LNCAP (cell line): ENCODE results near the gene PIP5K1A.

Source experiments
- CTCF ChIP-seq: fragments of 450-650 bp; IDR thresholded peaks from 2 replicates; pipeline ENCODE4 v1.5.1; 2017; ENCODE audit warnings: mild to moderate bottlenecking

PIP5K1A gene

GRCh38 chr1:151267760-151268159 lies 69.4 kb downstream of the PIP5K1A start:
- TF ChIP-seq CTCF = no peak

- TF ChIP-seq CTCF = no peak
These were observed 75.6 kb downstream of the PIP5K1A start for GRCh38 chr1:151273924-151274466.

GRCh38 chr1:151277249-151277648 lies 78.9 kb downstream of the PIP5K1A start:
- no peak for TF ChIP-seq CTCF

- TF ChIP-seq CTCF = no peak
These were observed 83.0 kb downstream of the PIP5K1A start for GRCh38 chr1:151281225-151281968.

- TF ChIP-seq CTCF = no peak
These were observed 83.9 kb downstream of the PIP5K1A start, which contains the start of gene ZNF687 for GRCh38 chr1:151281969-151282882. ZNF687 (plus strand) TSS chr1:151282299; CDS start chr1:151286292, 3,993 bp downstream.

- TF ChIP-seq CTCF = no peak
These were observed 84.8 kb downstream of the PIP5K1A start for GRCh38 chr1:151282883-151283725.
